Uterus (tissue), 4 donors: Measurements from ENCODE around the gene PCSK9. TPM values are rescaled to one million over a fixed set of nuclear protein-coding genes. Genes with fewer than 3 reads are reported as not detected.

Experiments used
- DNase-seq, 2 donors: peaks; one replicate each; pipeline ENCODE4 v3.0.0-alpha.2; 2019 to 2020
- H3K27ac ChIP-seq, 2 donors: fragments of 200-600 bp; sonication (generic); 1 replicate in 1 of 2; 2 replicates in 1 of 2; pipeline ENCODE4 v1.5.1; 2016 to 2018
- H3K27me3 ChIP-seq, 2 donors: fragments of 200-600 bp; sonication (generic); one replicate each; pipeline ENCODE4 v1.5.1; 2018 to 2019; ENCODE audit warnings: control low read depth in 1 of 2
- H3K36me3 ChIP-seq, 2 donors: fragments of 200-600 bp; sonication (generic); one replicate each; pipeline ENCODE4 v1.5.1; 2019; ENCODE audit warnings: control low read depth in 1 of 2
- H3K4me1 ChIP-seq, 2 donors: fragments of 200-600 bp; sonication (generic); one replicate each; pipeline ENCODE4 v1.5.1; 2018 to 2019; ENCODE audit warnings: control low read depth in 1 of 2
- H3K4me3 ChIP-seq, 2 donors: fragments of 200-600 bp; sonication (generic); 1 replicate in 1 of 2; 2 replicates in 1 of 2; pipeline ENCODE4 v1.5.1; 2018 to 2019; ENCODE audit warnings: mild to moderate bottlenecking in 1 of 2
- H3K9me3 ChIP-seq, 2 donors: fragments of 200-600 bp; sonication (generic); one replicate each; pipeline ENCODE4 v1.5.1; 2019; ENCODE audit warnings: control low read depth in 1 of 2
- POLR2A ChIP-seq, 2 donors: fragments of 450-650 bp; IDR thresholded peaks; one replicate each; pipeline ENCODE4 v1.6.1; 2016; ENCODE audit warnings: antibody characterized with exemption in 2 of 2, mild to moderate bottlenecking in 1 of 2, moderate library complexity in 1 of 2
- intact Hi-C: fragments of 100-400 bp; cut with DNase I; formaldehyde crosslinking; loops from one replicate; pipeline ENCODE4 v1.15.1; 2023; ENCODE audit warnings: low total_unique reads
- total RNA-seq, 4 donors: library from RNA; depleted of rRNA in 3 of 4; stranded (reverse); fragments of >200 nt in 3 of 4; gene quantifications; one replicate each; pipeline versions ENCODE4 v1.1.0 to v1.2.4, GENCODE V29; 2014 to 2023
- TF ChIP-seq, protein P1 (sequence below), 4 experiments: fragments of 200-600 bp in 2 of 4; fragments of 450-650 bp in 2 of 4; sonication (generic) in 2 of 4; IDR thresholded peaks; one replicate each; pipeline ENCODE4 v1.5.1; 2016 to 2019; ENCODE audit warnings: antibody characterized with exemption in 4 of 4, mild to moderate bottlenecking in 2 of 4, moderate library complexity in 1 of 4
- donor health status: DM: yes; HTN: yes; CAD: no.

Gene PCSK9
- total RNA-seq, 4 donors from 2014 or later = 2.9 TPM; not detected in 3

DNA sequence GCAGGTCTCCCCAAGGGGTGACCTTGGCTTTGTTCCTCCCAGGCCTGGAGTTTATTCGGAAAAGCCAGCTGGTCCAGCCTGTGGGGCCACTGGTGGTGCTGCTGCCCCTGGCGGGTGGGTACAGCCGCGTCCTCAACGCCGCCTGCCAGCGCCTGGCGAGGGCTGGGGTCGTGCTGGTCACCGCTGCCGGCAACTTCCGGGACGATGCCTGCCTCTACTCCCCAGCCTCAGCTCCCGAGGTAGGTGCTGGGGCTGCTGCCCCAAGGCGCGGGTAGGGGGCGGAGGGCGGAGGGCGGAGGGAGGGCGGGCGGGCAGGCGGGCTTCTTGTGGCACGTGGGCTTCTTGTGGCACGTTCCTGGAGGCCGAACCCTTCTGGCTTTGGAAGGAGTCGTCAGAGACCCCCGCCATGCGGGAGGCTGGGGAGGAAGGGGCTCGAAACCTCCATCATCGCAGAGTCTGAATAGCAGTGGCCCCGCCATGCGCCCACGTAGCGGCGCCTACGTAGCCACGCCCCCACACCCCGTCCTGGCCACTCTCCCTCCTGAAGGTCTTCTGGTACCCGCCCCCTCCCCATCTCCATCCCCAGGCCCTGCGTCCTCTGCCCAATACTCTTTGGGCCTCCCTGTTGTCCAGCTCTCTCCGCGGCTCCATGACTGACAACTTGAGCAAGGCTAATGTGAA lies 16.7 kb downstream of the PCSK9 start:
- intact Hi-C loops = no loop called here
- H3K36me3 ChIP-seq = no peaks in the 10 kb centered on the region
- H3K9me3 ChIP-seq = no peaks in the 10 kb centered on the region
- DNase-seq = no peak
- no peaks in the 10 kb centered on the region for H3K27me3 ChIP-seq
- H3K4me1 ChIP-seq = no peaks in the 10 kb centered on the region
- H3K4me3 ChIP-seq = no peak overlapping the region
- no peak for TF ChIP-seq POLR2A (IDR thresholded peaks at IDR 0.05)
- TF ChIP-seq, protein P1, sequence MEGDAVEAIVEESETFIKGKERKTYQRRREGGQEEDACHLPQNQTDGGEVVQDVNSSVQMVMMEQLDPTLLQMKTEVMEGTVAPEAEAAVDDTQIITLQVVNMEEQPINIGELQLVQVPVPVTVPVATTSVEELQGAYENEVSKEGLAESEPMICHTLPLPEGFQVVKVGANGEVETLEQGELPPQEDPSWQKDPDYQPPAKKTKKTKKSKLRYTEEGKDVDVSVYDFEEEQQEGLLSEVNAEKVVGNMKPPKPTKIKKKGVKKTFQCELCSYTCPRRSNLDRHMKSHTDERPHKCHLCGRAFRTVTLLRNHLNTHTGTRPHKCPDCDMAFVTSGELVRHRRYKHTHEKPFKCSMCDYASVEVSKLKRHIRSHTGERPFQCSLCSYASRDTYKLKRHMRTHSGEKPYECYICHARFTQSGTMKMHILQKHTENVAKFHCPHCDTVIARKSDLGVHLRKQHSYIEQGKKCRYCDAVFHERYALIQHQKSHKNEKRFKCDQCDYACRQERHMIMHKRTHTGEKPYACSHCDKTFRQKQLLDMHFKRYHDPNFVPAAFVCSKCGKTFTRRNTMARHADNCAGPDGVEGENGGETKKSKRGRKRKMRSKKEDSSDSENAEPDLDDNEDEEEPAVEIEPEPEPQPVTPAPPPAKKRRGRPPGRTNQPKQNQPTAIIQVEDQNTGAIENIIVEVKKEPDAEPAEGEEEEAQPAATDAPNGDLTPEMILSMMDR (IDR thresholded peaks at IDR 0.05) = no peak
- no peak overlapping the region for H3K27ac ChIP-seq

DNA sequence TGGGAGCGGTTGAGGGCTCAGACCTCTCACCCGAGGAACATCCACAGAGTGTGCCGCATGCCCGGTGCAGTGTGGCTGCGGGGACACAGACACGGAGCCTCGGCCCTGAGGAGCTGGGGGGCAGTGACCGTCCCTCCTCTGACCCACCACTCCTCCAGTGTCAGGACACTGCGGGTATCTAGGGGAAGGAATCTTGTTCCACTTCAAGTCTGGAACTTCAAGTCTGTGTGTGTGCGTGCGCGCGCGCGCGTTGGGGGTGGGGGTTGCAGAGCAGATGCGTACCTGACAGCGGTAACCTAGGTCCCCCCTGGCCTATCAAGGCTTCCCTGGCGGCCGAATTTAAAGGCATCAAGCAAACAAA lies 17.3 kb downstream of the PCSK9 start:
- intact Hi-C loops = no loop called here
- Histone ChIP-seq H3K36me3 (no peaks in the 10 kb centered on the region), H3K4me3 (no peak overlapping the region), H3K27ac (no peak overlapping the region), H3K9me3 (no peaks in the 10 kb centered on the region), H3K4me1 (no peaks in the 10 kb centered on the region), H3K27me3 (no peaks in the 10 kb centered on the region)
- TF ChIP-seq, protein P1 (IDR thresholded peaks at IDR 0.05) = no peak
- TF ChIP-seq POLR2A (IDR thresholded peaks at IDR 0.05) = no peak
- DNase-seq = no peak

DNA sequence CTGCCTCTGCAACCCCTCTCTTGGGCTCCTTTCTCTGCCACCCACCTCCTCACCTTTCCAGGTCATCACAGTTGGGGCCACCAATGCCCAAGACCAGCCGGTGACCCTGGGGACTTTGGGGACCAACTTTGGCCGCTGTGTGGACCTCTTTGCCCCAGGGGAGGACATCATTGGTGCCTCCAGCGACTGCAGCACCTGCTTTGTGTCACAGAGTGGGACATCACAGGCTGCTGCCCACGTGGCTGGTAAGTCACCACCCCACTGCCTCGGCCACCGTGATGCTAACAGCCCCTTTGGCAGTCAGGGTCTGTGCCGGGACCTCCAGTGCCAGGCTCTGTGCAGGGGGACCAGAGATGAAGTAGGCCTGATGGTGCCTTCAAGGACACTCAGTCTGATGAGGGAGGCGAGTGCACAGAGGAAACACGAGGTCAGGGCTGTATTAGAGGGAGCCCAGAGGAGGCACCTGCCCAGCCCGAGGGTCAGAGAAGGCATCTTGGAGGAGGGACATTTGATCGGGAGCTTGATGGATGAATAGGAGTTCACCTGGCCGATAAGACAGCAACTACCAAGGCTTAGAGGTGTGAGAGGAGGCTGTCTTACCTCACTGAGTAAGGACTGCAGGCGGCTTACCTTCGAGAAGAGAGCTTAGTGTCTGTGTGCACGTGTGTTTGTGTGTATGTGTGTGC lies 18.1 kb downstream of the PCSK9 start:
- no peak overlapping the region for H3K27ac ChIP-seq
- intact Hi-C loops = no loop called here
- H3K9me3 ChIP-seq = no peaks in the 10 kb centered on the region
- TF ChIP-seq, protein P1 (IDR thresholded peaks at IDR 0.05) = no peak
- no peak for TF ChIP-seq POLR2A (IDR thresholded peaks at IDR 0.05)
- DNase-seq = no peak
- H3K27me3 ChIP-seq = no peaks in the 10 kb centered on the region
- no peak overlapping the region for H3K4me3 ChIP-seq
- H3K4me1 ChIP-seq = no peaks in the 10 kb centered on the region
- no peaks in the 10 kb centered on the region for H3K36me3 ChIP-seq

DNA sequence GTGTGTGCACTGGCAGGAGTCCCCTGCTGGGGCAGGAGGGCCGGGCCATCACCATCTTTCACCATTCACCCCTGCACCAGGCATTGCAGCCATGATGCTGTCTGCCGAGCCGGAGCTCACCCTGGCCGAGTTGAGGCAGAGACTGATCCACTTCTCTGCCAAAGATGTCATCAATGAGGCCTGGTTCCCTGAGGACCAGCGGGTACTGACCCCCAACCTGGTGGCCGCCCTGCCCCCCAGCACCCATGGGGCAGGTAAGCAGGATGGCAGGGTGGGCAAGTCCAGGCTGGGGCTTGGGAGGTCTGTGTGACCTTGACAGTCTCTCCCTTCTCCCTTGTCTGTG lies 18.6 kb downstream of the PCSK9 start:
- Histone ChIP-seq H3K9me3 (no peaks in the 10 kb centered on the region), H3K27me3 (no peaks in the 10 kb centered on the region), H3K4me1 (no peaks in the 10 kb centered on the region), H3K4me3 (no peak overlapping the region), H3K27ac (no peak overlapping the region), H3K36me3 (no peaks in the 10 kb centered on the region)
- DNase-seq = peak in 1 of 2 donors; percentile 5
- intact Hi-C loops = no loop called here
- TF ChIP-seq, protein P1 (IDR thresholded peaks at IDR 0.05) = no peak
- no peak for TF ChIP-seq POLR2A (IDR thresholded peaks at IDR 0.05)

DNA sequence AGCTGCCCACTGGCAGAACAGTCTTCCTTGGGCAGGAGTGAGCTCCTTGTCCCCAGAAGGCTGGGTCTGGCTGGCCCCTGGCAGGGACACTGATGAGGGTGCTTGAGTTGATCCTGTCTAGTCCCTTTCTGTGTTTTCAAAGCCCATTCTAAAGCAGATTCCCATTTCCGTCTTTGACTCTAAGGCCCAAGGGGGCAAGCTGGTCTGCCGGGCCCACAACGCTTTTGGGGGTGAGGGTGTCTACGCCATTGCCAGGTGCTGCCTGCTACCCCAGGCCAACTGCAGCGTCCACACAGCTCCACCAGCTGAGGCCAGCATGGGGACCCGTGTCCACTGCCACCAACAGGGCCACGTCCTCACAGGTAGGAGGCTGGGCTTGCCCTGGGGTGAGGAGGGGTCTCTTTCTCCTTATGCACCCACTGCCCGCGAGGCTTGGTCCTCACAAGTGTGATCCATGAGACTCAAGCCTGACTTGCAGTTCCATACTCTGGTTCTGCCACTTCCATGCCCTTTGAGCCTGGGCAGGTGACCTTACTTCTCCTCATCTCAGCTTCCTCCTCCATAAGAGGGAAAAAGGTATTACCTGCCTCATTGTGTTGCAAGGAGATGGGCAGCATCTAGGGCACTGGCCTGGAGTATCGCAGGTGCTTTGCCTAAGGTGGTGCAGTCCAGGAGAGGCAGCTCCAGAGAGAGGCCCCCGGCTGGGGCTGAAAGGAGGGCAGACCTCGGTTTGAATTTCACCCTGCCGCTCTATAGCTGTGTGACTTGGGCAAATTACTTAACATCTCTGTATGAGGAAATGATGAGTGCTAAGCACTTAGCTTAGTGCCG lies 20.2 kb downstream of the PCSK9 start:
- no peak for DNase-seq
- Histone ChIP-seq H3K27ac (no peak overlapping the region), H3K9me3 (no peaks in the 10 kb centered on the region), H3K27me3 (no peaks in the 10 kb centered on the region), H3K4me3 (no peak overlapping the region), H3K4me1 (no peaks in the 10 kb centered on the region), H3K36me3 (no peaks in the 10 kb centered on the region)
- intact Hi-C loops = no loop called here
- TF ChIP-seq POLR2A (IDR thresholded peaks at IDR 0.05) = no peak
- TF ChIP-seq, protein P1 (IDR thresholded peaks at IDR 0.05) = no peak
